ENCODE results near the gene HS3ST5.
"Not testable (repeated sequence)": the region's sequence is repeated elsewhere in the genome, so short reads cannot be mapped to it uniquely, and the experiment has no call there.

HS3ST5 gene

GRCh38 chr6:114272582-114272981 lies 70.2 kb downstream of the HS3ST5 start:
- no peak for DNase-seq

- no peak for DNase-seq
Observed at GRCh38 chr6:114271405-114271804, 71.4 kb downstream of the HS3ST5 start.

GRCh38 chr6:114267897-114268296 lies 74.9 kb downstream of the HS3ST5 start:
- DNase-seq, result no peak

- no peak for DNase-seq
Observed at GRCh38 chr6:114260810-114261209, 82.0 kb downstream of the HS3ST5 start.

GRCh38 chr6:114258376-114258775 lies 84.4 kb downstream of the HS3ST5 start:
- no peak for DNase-seq

- DNase-seq, result no peak
Observed at GRCh38 chr6:114253431-114253830, 89.4 kb downstream of the HS3ST5 start.

- DNase-seq, result no peak
Observed at GRCh38 chr6:114249522-114249921, 93.3 kb downstream of the HS3ST5 start.

GRCh38 chr6:114247101-114247500 lies 95.7 kb downstream of the HS3ST5 start:
- no peak for DNase-seq

GRCh38 chr6:114240796-114241195 lies 102.0 kb downstream of the HS3ST5 start:
- DNase-seq, result no peak

- no peak for DNase-seq
Observed at GRCh38 chr6:114228675-114229074, 114.1 kb downstream of the HS3ST5 start.

- DNase-seq, result no peak
Observed at GRCh38 chr6:114227944-114228468, 114.8 kb downstream of the HS3ST5 start.

- DNase-seq, result no peak
Observed at GRCh38 chr6:114220241-114220640, 122.6 kb downstream of the HS3ST5 start.

- no peak for DNase-seq
Observed at GRCh38 chr6:114218437-114219340, 124.1 kb downstream of the HS3ST5 start.

- DNase-seq, result not testable (repeated sequence)
Observed at GRCh38 chr6:114217996-114218395, 124.8 kb downstream of the HS3ST5 start.

GRCh38 chr6:114216789-114217467 lies 125.9 kb downstream of the HS3ST5 start:
- no peak for DNase-seq

GRCh38 chr6:114210467-114210866 lies 132.4 kb downstream of the HS3ST5 start:
- DNase-seq, result no peak

- no peak for DNase-seq
Observed at GRCh38 chr6:114203460-114203859, 139.4 kb downstream of the HS3ST5 start.

GRCh38 chr6:114202389-114202788 lies 140.4 kb downstream of the HS3ST5 start:
- no peak for DNase-seq

- DNase-seq, result no peak
Observed at GRCh38 chr6:114200891-114201290, 141.9 kb downstream of the HS3ST5 start.

- DNase-seq, result no peak
Observed at GRCh38 chr6:114195631-114196403, 147.0 kb downstream of the HS3ST5 start.

GRCh38 chr6:114195027-114195365 lies 147.8 kb downstream of the HS3ST5 start:
- DNase-seq, result no peak

GRCh38 chr6:114194362-114195026 lies 148.3 kb downstream of the HS3ST5 start:
- DNase-seq, result peak; percentile 27

GRCh38 chr6:114187563-114187962 lies 155.3 kb downstream of the HS3ST5 start:
- DNase-seq, result no peak

All from NCI-H2029 (cell line).